Anterior cingulate cortex (tissue), 58 donors: ENCODE results near the gene MCM10.
"Not testable (repeated sequence)": the region's sequence is repeated elsewhere in the genome, so short reads cannot be mapped to it uniquely, and the experiment has no call there.

ENCODE experiments used
- DNase-seq, 58 donors: peaks; one replicate each; lab custom pipeline; 2025; lab: John Stamatoyannopoulos, UW

MCM10 gene

DNA sequence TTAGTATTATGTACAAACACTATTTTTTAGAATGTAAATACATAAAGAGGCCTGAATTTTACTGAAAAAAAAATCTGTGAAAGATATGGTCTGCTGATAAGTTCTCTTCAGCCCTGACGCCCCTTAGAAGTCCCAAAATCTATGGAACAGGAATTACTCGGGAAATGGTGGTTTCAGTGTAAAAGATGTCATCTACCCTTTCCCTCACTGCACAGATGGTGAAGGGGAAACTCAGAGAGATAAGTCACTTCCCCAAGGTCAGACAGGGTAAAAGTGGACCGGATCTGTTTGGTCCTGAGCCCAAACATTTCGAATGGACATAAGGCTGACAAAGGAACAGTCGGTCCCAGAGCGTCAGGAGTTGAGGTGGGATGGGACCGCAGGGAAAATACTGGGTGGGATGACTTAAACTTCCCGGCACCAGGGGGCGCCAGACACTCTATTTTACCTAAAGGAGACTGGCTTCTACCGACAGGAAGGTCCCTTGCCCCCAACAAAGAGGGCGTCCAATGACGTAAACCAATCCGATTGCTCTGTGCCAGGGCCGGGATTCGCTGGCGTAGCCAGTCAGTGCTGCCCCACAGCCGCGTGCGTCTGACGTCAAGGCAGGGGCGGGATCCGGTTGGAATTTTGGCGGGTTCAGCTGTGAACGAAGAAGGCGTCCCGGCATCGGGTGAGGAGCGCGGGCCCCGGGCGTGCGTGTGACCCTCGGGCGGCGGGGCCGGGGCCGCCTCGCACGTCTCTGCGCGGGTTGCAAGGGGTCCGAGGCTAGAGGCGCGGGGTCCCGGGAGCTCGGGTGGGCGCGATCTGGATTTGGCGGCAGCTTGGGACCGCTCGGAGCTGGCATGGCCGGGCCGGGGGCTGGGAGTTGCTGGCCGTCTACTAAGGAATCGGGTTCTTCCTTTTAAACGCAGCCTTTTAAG lies at the start of gene MCM10:
Gene MCM10, plus strand, starts transcription at position 625 of the 923 bp plus-strand sequence. CDS start 2,645 bp downstream, outside the sequence.
- peak; percentile 67 to 99 (median 97) for DNase-seq

DNA sequence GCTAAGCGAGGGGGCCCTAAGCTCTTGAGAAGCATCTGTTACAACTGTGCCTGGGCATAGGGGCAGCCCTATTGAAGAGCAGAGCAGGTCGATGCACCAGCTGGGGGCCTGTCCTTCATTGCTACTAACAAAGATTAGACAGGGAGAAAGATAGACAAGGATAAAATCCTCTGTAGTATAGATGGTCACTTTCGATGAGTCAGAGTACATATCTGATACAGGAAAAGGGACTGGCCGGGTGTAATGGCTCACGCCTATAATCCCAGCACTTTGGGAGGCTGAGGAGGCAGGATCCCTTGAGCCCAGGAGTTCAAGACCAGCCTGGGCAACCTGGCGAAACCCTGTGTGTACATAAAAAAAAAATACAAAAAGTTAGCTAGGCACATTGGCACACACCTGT lies 47.8 kb upstream of the MCM10 start:
- no peak for DNase-seq

DNA sequence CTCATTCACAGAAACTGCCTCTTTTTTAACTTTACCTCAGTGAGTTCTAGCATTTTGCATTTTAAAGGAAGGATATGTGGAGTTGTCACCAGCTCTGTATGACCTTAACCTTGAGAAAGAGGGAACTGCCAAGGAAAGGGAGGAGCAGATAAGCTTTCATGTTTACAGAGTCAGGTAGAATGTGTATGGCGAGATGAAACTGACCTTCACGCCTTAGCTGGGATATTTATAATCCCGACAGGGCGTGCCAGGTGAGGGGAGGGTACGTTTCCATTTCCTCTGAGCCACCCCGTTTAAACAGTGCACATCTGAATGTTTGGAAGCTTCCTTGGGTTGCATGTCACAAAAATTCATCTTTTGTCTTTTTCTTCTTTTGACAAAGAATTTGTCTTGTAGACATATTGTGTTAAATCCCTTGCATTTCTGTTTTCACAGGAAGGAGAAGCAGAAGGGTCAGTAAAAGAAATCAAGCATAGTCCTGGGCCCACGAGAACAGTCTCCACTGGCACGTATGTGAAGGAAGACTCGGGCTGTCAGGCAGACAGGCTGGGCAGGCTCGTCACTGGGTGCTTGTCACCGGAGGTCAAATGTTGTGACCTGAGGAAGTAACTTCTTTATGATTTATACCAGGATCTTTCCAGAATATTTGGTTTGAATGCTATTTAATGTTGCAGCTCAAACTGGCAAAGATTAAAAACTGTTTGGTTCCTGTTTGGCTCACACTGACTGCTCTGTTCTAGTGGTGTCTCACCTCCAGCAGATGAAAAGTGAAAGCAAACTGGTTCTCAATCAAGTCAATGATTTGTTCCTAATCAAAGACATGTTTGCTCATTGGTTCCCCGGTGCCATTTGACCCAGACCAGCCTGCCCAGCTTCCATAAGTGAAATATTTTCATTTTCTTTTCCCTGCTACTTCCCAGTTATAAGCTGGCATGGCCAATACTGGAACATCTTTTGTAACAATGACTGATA lies 45.2 kb upstream of the MCM10 start:
- no peak for DNase-seq

DNA sequence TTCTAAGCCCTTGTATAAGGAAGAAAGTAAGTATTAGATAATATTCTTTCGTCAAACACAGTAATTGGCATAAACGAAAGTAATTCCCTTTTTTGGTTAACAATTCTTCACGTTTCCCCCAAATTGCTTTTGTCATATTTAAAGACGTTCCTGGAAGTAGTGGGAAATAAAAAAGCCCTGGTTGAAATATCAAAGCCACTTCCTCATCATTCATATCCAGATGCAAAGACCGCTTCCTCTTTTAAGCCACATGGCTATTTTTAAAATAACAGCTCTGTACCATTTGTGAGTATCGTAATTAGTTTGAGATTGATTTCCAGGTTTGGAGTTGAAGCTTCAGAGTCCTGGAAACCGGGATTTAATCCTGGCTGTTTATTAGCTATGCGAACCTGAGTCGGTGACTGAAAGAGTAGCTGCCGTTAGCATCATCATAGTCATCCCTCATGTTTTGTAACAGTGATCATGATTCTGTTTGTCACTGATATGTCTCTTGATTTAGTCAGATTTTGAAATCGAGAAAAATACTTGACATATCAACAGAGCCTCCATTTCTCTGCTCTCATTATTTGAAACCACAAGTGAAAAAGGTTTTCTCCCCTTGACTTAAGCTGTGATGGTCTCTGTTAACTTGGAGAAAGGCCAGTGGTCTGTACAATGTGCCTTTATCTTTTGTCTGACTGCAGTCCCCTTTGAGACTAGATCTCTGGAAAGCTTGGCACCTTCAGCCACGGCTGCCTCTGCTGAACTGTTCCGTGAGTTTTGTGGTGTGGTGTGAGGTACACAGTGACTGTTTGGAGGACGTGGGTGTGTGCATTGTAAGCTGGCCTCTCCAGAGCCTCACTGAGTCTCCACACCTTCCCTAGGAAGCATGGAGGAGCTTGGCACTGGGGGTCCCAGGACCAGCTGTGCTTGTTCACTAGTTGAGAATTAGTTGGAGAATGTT lies 43.2 kb upstream of the MCM10 start:
- DNase-seq, result peak in 6 of 58 donors; percentile 2 to 16 (median 6)

DNA sequence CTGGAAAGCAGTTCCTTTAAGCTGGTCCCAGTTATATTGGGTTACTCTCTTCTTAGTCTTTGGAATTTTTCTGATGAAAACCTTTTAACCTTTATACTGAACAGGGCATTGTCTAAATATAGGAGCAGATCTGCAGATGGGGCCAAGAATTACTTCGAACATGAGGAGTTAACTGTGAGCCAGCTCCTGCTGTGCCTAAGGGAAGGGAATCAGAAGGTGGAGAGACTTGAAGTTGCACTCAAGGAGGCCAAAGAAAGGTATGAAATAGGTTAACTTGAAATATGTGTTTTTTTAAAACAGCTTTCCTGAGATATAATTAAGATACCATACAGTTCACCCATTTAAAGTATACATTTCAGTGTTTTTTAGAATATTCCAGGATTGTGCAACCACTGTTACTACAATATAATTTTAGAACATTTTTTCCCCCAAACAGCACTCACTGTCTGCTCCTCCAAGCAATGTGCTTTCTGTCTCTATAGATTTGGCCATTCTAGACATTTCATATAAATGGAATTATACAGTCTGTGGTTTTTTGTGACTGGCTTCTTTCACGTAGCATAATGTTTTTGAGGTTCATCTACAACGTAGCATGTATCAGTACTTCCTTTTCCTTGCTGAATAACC lies 42.5 kb upstream of the MCM10 start:
- DNase-seq, result no peak

DNA sequence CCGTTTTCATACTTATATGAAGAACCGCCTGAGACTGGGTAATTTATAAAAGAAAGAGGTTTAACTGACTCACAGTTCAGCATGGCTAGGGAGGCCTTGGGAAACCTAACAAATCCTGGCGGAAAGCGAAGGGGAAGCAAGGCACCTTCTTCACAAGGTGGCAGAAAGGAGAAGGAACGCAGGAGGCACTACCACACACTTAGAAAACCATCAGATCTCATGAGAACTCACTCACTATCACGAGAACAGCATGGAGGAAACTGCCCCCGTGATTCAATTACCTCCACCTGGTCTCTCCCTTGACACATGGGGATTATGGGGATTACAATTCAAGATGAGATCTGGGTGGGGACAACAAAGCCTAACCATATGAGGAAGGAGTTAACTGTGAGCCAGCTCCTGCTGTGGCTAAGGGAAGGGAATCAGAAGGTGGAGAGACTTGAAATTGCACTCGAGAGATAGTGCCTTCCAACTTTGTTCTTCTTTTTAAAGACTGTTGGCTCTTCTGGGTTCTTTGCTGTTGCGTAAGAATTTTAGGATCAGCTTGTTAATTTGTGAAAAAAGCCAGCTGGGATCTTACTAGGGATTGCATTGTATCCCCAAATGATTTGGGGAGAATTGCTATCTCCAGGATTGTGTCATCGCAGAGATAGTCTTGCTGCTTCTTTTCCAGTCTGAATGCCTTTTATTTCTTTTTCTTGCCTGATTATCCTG lies 40.4 kb upstream of the MCM10 start:
- DNase-seq, result no peak

DNA sequence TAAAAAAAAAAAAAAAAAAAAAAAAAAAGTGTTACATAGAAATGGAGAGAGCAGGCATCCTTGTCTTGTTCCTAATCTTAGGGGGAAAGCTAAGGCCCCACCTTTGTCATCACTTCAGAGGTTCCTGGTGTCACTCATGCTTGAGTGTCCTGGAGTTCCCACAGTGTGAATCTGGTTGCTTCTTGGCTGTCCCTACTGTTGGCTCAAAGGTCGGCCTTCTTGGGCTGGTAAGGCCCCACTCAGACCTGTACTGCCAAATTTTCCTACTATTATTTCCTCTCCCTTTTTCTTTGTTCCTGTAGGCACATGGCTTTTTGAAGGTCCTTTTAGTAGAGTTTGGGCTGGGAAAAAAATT lies 39.9 kb upstream of the MCM10 start:
- no peak for DNase-seq

DNA sequence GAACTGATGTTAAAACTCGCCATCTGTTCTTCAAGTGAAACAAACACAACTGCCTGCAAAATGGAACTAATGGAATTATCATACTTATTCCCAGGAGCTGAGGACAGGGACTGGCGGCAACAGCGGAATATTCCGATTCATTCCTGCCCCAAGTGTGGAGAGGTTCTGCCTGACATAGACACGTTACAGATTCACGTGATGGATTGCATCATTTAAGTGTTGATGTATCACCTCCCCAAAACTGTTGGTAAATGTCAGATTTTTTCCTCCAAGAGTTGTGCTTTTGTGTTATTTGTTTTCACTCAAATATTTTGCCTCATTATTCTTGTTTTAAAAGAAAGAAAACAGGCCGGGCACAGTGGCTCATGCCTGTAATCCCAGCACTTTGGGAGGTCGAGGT lies 24.7 kb upstream of the MCM10 start:
- DNase-seq, result no peak

DNA sequence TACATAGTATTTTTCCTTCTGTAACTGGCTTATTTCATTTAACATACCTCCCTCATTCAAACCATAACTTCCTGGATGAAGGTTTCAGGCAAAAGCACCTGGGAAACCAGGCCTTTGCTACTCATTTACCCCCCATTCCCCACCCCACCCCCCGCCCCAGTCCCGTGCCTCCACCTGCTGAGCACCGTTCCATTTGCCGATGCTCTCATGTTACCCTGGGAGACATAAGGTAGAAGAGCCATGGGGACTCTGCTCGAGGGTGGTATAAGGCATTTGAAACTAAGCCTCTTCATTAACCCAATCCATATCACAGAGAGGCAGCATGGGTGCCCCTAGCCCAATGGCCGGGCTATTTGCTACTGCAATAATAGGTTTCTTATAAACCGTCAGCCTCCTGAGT lies 22.2 kb upstream of the MCM10 start:
- no peak for DNase-seq

DNA sequence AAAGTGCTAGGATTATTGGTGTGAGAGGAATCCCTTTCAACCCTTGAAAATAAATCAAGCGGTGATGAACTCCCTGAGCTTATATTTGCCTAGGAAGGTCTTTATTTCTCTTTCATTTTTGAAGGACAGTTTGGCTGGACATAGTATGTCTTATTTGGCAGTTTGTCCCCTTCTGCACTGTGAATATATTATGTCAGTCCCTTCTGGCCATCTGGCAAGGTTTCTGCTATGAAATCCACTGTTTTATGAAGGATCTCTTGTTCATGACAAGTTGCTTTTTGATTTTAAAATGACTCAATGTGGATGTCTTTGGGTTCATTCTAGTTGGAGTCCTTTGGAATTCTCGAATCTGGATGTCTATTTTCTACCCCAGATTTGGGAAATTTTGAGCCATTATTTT lies 21.7 kb upstream of the MCM10 start:
- DNase-seq, result no peak

DNA sequence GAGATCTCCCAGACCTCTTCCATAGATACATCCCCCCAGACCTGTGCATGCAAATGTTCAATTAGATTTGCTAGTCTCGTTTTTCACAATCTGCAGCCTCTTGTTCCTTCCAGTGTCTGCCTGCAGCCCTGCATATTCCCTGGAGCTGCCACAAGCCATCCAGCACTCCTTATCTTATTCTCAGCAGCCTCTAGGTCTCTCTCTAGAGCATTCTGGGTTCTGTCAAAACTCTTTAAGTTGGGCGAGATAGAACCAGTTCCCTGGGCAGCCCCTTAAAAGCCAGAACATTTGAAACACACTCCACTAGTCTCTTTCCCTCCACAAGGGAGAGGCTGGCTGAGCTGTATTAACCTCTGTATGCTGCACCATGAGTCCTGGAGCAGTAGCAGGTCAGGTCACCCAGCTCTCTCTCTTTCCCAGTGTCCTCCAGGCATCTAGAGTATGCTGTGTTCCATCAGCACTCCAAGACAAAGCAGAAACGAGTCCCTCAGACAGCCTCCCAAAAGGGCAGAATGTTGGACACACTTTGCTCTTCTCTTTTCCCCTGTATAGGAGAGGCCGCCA lies 20.6 kb upstream of the MCM10 start:
- DNase-seq, result no peak

DNA sequence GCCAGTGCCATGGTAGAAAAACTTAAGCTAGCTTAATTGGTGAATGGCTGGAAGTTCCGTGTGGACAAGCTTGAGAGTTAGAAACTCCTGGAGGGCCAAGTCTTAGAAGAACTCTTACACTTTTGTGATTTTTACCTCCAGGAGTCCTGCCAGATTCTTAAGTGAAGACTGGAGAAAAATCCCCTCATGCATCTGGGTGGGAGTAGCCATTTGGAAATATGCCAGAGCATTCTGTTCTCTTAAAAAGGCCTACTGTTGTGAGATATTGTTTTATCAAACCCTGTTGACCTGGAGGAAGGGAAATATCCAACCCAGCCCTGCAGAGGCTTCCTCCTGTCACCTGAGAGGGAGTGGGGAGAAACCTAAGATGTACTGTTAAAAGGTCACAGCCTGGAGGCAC lies 17.6 kb upstream of the MCM10 start:
- no peak for DNase-seq

DNA sequence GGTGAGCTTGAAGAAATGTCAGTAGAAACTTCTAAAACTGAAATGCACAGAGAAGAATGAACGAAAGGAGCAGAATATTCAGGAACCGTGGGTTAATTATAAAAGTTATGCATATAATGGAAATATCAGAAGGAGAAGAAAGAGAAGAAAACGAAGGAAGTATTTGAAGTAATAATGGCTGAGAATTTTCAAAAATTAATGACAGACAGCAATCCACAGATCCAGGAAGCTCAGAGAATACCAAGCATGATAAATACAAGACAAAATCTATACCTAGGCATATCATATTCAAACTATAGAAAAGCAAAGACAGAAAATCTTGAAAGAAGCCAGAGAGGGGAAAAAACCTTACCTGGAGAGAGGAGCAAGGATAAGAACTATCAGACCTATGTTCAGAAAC lies 16.5 kb upstream of the MCM10 start:
- DNase-seq, result no peak

DNA sequence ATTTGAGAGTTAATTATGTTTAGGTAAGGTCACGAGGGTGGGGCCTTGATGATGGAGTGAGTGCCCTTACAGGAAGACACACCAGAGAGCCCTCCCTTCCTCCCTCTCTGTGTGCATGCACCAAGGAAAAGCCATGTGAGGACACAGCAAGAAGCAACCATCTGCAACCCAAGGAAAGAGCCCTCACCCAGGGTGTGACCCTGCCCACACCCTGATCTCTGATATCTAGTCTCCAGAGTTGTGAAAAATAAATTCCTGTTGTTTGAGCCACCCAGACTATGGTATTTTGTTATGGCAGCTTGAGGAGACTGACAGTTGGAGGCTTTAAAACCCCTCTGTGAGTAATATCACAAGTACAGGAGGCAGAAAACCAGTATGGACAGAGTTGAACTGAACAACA lies 15.0 kb upstream of the MCM10 start:
- DNase-seq, result no peak

DNA sequence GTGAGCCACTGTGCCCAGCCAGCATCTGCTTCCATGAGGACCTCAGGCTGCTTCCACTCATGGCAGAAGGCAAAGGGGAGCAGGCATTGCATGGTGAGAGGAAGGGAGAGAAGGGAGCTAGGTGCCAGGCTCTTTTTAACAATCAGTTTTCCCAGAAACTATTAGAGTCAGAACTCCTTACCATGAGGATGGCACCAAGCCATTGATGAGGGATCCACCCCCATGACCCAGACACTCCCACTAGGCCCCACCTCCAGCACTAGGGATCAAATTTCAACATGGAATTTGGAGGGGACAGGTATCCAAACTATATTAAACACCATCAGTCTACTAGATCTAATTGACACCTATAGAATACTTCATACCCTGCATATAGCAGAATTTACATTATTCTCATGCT lies 14.2 kb upstream of the MCM10 start:
- DNase-seq, result no peak

DNA sequence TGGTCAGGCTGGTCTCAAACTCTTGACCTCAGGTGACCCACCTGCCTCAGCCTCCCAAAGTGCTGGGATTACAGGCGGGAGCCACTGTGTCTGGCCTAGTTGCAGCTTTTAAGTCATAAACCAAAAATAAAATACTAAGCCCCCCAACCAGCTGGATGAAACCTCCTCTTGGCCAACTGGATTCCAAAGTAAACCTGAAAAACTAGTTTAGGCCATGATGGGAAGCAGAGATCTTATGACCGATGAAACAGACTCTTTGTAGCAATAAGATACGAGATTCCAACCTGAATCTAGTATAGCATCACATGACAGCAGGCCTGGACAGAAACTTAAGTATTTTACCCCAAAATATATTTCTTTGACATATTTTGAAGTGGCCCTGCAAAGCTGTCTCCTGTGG lies 9.1 kb upstream of the MCM10 start:
- no peak for DNase-seq

DNA sequence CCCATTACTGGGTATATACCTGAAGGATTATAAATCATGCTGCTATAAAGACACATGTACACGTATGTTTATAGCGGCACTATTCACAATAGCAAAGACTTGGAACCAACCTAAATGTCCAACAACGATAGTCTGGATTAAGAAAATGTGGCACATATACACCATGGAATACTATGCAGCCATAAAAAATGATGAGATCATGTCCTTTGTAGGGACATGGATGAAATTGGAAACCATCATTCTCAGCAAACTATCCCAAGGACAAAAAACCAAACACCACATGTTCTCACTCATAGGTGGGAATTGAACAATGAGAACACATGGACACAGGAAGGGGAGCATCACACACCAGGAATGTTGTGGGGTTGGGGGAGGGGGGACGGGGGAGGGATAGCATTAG lies 5.5 kb upstream of the MCM10 start:
- not testable (repeated sequence) for DNase-seq

DNA sequence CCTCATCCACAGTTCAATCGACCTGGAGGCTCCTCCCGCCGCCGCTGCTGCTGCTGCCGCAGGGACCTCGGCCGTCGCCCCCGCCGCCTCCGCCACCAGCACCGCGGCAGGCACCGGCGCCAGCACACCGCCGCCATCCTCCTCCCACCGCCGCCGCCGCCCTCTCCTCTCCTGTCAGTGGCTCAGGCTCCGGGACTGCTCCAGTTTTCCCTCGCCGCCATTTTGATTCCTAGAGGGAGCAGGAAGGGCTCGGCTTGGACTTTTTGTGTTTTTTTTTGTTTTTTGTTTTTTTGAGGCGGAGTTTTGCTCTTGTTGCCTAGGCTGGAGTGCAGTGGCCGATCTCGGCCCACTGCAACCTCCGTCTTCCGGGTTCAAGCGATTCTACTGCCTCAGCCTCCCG lies 3.0 kb upstream of the MCM10 start:
- no peak for DNase-seq

DNA sequence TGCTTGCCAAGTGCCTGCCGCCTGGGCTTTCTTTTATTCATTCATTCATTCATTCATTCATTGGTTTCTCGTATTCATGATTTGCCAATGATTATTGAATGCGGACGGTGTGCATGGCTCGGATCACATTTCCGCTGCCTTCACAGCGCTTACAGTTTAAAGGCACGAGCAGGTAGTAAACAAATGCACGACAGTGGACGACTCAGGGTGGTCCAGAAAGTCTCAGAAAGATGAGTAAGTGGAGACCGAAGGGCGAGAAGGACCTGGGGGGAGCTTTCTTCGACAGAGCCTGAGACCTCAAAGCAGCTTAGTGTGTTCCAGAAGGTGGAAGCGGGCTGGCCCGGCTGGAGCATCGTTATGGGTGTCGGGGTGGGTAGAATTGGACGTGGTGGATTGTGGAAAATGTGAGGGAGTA lies 506 bp downstream of the MCM10 start:
- peak in 1 of 58 donors; percentile 14 for DNase-seq
